DND-41 (cell line): ENCODE data around the gene SNX12.

Experiments used
- EZH2 ChIP-seq: IDR thresholded peaks from 3 replicates; pipeline ENCODE4 v1.6.1; 2012; ENCODE audit warnings: borderline replicate concordance, low read depth, mild to moderate bottlenecking, moderate library complexity, low read length, inconsistent platforms; ENCODE audit not compliant: severe bottlenecking
- TF ChIP-seq, protein P1 (sequence below): IDR thresholded peaks from 2 replicates; pipeline ENCODE4 v1.5.1; 2012; ENCODE audit warnings: borderline replicate concordance, low read length, moderate library complexity, mild to moderate bottlenecking; ENCODE audit not compliant: poor library complexity, severe bottlenecking; ENCODE audit errors: extremely low read depth

DNA sequence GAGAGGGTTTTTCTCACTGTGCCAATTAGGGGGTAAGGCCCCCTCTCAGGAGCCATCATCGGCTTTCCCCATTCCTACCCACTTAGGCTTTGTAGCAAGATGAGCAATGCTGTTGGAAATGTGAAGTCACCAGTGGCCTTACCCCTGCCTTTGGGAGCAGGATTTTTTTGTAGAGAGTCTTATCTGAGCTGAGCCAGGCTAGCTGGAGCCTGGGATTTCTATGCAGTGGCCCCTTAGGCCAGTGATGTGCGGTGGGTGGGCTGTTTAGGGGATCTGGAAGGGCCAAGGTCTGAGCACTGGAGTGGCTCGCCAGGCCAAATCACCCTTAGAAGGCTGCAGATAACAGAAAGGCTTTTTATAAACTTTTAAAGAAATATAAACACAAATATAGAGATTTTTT is 34.2 kb upstream of the SNX12 start:
- TF ChIP-seq, protein P1, sequence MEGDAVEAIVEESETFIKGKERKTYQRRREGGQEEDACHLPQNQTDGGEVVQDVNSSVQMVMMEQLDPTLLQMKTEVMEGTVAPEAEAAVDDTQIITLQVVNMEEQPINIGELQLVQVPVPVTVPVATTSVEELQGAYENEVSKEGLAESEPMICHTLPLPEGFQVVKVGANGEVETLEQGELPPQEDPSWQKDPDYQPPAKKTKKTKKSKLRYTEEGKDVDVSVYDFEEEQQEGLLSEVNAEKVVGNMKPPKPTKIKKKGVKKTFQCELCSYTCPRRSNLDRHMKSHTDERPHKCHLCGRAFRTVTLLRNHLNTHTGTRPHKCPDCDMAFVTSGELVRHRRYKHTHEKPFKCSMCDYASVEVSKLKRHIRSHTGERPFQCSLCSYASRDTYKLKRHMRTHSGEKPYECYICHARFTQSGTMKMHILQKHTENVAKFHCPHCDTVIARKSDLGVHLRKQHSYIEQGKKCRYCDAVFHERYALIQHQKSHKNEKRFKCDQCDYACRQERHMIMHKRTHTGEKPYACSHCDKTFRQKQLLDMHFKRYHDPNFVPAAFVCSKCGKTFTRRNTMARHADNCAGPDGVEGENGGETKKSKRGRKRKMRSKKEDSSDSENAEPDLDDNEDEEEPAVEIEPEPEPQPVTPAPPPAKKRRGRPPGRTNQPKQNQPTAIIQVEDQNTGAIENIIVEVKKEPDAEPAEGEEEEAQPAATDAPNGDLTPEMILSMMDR, result no peak
- TF ChIP-seq EZH2, result no peak
